HUES6 (cell line): ENCODE results near the gene SOCS1.

Experiments
- H3K27ac ChIP-seq: 2 replicates; pipeline ENCODE4 v1.7.0; 2013; ENCODE audit warnings: low read depth, mild to moderate bottlenecking, low read length, inconsistent platforms
- H3K27me3 ChIP-seq: 2 replicates; pipeline ENCODE4 v1.6.1; 2013; ENCODE audit warnings: low read length; ENCODE audit not compliant: control insufficient read depth, insufficient read depth
- H3K36me3 ChIP-seq: 2 replicates; pipeline ENCODE4 v1.6.1; 2013; ENCODE audit warnings: low read length; ENCODE audit not compliant: control insufficient read depth, insufficient read depth
- H3K4me1 ChIP-seq: 2 replicates; pipeline ENCODE4 v1.6.1; 2013; ENCODE audit warnings: low read length; ENCODE audit not compliant: control insufficient read depth, insufficient read depth
- H3K4me3 ChIP-seq: 2 replicates; pipeline ENCODE4 v1.5.1; 2013; ENCODE audit warnings: low read depth, low read length
- H3K9ac ChIP-seq: one replicate; pipeline ENCODE4 v1.6.1; 2013; ENCODE audit warnings: mild to moderate bottlenecking, low read length
- H3K9me3 ChIP-seq: 2 replicates; pipeline ENCODE4 v1.6.1; 2013; ENCODE audit warnings: low read depth, low read length; ENCODE audit not compliant: control insufficient read depth, insufficient read depth

The SOCS1 gene

DNA sequence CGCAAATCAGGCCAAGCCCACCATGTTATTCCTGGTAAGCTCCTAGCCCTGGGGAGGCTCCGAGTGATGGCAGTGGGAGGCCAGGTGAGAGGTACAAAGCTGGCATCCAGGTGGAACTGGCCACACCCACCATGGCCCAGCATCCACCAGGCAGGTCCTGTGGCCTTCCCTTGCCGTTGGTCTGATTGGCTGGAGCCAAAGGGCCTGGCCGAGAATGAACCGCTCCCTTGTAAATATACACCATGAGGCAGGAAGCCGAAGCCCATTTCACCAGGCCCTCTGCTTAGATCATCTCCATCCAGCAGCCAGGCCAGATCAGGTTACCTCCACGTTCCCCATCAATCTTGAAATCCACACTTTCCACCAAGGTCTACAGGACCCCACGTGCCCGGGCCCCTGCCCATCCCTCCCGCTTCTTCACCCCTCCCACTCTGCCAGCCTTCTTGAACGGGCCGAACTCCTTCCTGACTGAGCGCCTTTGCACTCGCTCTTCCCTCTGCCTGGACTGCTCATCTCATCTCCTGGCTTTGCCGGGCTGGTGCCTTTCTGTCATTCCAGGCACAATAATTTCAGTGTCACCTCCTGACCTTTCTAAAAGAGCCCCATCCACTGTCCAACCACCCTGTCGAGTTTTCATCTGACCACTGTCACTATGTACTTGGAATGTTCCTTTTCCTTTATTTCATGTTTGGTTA is 5.8 kb downstream of the SOCS1 start:
- H3K36me3 ChIP-seq = peaks cover 22% of the 10 kb centered on the region
- no peak overlapping the region for H3K4me3 ChIP-seq
- H3K27me3 ChIP-seq = no peaks in the 10 kb centered on the region
- H3K9me3 ChIP-seq = no peaks in the 10 kb centered on the region
- H3K4me1 ChIP-seq = peaks cover 15% of the 10 kb centered on the region
- no peak overlapping the region for H3K9ac ChIP-seq
- no peak overlapping the region for H3K27ac ChIP-seq

DNA sequence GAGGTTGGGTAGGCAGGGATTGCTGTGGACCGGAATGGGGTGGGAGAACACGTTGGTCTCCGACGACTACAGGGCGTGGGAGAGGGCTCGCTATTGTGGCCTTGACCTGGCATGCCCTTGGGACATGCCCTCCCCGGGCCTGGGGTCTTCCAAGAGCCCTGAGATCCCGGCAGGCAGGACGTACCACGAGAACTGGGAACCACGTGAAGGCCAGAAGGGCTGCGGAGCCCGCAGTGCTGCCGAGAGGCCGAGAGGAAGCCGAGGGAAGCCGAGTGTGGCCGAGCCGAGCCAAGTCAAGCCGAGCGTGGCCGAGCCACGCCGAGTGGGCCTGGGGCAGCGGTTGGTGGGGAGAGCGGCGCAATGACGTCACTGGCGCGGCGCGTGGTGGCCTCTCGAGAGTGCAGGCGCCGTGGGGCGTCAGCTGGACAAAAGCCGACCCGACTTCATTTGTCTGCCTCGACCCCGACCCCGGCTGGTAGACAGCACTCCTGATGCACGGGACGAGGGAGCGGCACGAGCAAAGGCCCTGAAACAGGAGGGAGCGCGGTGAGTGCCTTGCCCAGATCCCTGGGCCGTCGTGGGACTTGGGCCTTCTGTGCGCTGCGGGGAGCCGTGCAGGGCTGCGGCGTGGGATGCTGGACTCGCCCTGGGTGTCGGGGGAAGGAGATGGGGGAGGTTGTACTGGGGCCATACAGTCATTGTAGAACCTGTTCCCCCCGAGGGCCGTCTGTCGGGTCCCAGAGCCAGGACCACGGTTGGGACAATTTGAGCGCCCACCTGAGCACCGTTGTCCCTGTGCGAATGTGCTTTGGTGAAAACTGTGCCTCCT is 6.6 kb downstream of the SOCS1 start:
- Histone ChIP-seq H3K9ac (no peak overlapping the region), H3K4me3 (no peak overlapping the region), H3K4me1 (peaks cover 15% of the 10 kb centered on the region)

DNA sequence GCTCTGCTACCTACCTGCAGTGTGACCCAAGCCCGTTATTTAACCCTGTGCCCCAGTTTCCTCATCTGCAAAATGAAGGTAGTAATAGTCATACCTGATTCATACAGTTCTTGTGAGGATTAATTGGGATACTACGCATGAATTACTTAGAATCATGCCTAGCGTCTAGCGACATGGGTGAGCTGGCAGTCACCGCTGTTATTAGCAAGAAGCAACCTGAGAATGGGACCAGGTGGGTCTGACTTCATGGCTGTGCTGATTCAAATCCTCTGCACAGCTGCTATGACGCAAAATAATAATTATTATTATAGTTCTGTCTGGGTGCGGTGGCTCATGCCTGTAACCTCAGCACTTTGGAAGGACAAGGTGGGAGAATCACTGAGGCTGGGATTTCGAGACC is 7.9 kb downstream of the SOCS1 start:
- H3K4me3 ChIP-seq = no peak overlapping the region
- H3K27me3 ChIP-seq = no peaks in the 10 kb centered on the region; the same call in 1 of the 2 replicates
- no peaks in the 10 kb centered on the region for H3K9me3 ChIP-seq
- H3K27ac ChIP-seq = no peak overlapping the region
- H3K9ac ChIP-seq = no peak overlapping the region
- H3K4me1 ChIP-seq = peaks cover 4% of the 10 kb centered on the region; the same call in 1 of the 2 replicates
- peaks cover 5% of the 10 kb centered on the region; the same call in 1 of the 2 replicates for H3K36me3 ChIP-seq

More for the DNA sequence above, 6.6 kb downstream of the SOCS1 start:
- peaks cover 17% of the 10 kb centered on the region for H3K36me3 ChIP-seq
- H3K9me3 ChIP-seq = no peaks in the 10 kb centered on the region
- H3K27ac ChIP-seq = no peak overlapping the region
- no peaks in the 10 kb centered on the region for H3K27me3 ChIP-seq

DNA sequence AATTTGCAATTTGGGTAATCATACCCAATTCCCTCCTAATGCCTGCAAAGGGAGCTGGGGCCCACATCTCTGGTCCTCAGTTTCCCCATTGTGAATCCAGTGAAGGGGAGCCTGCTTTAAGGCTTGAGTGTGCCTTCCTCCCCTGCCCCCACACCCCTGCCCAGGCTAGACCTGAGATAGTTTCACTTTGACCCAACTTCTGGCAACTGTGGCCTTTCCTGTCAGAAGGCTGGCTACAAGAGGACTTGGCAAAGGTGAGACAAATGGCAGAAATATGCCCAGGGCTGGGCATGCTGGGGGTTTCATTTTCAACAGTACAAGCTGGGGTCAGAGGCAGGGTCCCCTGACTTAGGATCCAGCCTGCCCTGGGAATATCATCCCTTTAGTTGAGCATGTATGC is 10.0 kb downstream of the SOCS1 start:
- Histone ChIP-seq H3K9me3 (no peaks in the 10 kb centered on the region), H3K4me1 (peaks cover 4% of the 10 kb centered on the region; the same call in 1 of the 2 replicates), H3K36me3 (no peaks in the 10 kb centered on the region), H3K4me3 (no peak overlapping the region), H3K9ac (no peak overlapping the region), H3K27ac (no peak overlapping the region), H3K27me3 (no peaks in the 10 kb centered on the region; the same call in 1 of the 2 replicates)

- Histone ChIP-seq H3K27me3 (no peaks in the 10 kb centered on the region; the same call in 1 of the 2 replicates), H3K9me3 (no peaks in the 10 kb centered on the region), H3K4me1 (peaks cover 4% of the 10 kb centered on the region; the same call in 1 of the 2 replicates), H3K4me3 (no peak overlapping the region), H3K27ac (no peak overlapping the region), H3K9ac (no peak overlapping the region), H3K36me3 (no peaks in the 10 kb centered on the region)
Measured at GRCh38 chr16:11245222-11245737, 10.7 kb downstream of the SOCS1 start.

DNA sequence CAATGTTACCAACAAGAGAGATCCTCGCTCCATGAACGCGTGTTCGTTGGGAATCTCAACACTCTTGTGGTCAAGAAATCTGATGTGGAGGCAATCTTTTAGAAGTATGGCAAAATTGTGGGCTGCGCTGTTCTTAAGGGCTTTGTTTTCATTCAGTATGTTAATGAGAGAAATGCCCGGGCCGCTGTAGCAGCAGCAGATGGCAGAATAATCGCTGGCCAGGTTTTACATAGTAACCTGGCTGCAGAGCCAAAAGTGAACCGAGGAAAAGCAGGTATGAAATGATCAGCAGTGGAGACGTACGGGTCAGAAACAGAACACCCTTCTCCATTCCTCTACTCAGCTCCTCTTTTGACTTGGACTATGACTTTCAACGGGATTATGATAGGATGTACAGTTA is 13.3 kb downstream of the SOCS1 start:
- no peaks in the 10 kb centered on the region; the same call in 1 of the 2 replicates for H3K27me3 ChIP-seq
- no peak overlapping the region for H3K4me3 ChIP-seq
- H3K27ac ChIP-seq = no peak overlapping the region
- H3K36me3 ChIP-seq = no peaks in the 10 kb centered on the region
- H3K9ac ChIP-seq = no peak overlapping the region
- no peaks in the 10 kb centered on the region for H3K4me1 ChIP-seq
- 0 out of 2 replicates have a peak, but pooled peaks cover 3% of the 10 kb centered on the region for H3K9me3 ChIP-seq

DNA sequence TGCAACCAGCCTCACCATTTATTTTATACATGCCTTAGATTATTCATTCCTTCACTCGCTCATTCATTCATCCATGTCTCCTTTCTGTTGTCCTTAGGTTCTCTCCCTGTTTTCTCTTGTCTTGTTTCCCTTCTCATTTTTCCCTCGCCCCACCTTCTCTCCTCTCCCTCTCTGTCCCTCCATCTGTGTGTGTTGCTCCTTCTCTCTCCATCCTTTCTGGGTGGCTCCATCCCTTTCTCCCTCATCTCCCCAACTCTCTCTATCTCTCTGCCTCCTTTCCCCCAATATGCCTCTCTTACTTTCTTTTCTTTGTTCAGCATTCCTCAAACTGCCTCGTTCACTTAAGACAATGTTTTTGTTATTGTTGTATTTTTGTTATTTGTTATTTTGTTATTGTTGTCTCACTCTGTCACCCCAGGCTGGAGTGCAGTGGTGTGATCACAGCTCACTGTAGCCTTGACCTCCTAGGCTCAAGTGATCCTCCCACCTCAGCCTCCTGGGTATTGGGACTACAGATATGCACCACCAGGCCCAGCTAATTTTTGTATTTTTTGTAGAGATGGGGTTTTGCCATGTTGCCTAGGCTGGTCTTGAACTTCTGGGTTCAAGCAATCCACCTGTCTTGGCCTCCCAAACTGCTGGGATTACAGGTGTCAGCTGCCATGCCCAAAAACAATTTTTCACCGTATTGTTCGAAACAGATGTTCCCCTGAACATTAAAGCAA is 14.4 kb downstream of the SOCS1 start:
- H3K4me1 ChIP-seq = no peaks in the 10 kb centered on the region

DNA sequence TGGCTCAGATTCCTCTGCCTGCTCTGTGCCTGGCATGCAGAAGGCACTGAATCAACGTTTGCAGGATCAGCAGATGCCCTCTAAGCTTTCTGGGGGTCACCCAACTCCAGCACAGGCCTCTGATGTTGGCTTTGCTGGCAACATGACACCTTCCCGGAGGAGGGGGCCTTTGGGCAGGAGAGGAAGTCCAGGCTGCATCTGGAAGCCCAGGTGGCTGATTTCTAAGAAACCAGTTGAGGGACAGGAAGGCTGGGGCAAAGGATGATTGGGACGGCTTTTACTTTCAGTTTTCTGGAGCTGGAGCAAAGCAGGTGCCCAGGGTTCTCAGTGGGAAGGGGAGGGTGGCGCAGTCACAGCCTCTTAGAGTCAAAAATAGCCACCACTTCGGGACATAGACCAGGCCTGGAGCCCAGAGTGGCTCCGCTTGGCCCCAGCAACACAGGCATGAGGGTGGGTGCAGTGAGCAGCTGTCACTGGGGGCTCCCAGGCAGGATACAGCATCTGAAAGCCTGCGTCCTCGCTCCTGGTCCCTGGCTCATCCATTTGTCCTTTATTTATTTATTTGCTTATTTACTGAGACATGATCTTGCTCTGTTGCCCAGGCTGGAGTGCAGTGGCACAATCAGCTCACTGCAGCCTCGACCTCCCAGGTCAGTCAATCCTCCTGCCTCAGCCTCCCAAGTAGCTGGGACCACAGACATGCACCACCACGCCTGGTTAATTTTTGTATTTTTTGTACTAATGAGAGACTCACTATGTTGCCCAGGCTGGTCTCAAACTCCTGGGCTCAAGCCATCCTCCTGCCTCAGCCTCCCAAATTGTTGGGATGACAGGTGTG is 15.1 kb downstream of the SOCS1 start:
- H3K4me3 ChIP-seq = no peak overlapping the region
- no peaks in the 10 kb centered on the region for H3K36me3 ChIP-seq
- no peaks in the 10 kb centered on the region; the same call in 1 of the 2 replicates for H3K27me3 ChIP-seq
- H3K4me1 ChIP-seq = no peaks in the 10 kb centered on the region
- H3K9ac ChIP-seq = no peak overlapping the region
- H3K9me3 ChIP-seq = 0 out of 2 replicates have a peak, but pooled peaks cover 3% of the 10 kb centered on the region
- H3K27ac ChIP-seq = no peak overlapping the region

More for the DNA sequence above, 14.4 kb downstream of the SOCS1 start:
- Histone ChIP-seq H3K9ac (no peak overlapping the region), H3K36me3 (no peaks in the 10 kb centered on the region), H3K4me3 (no peak overlapping the region), H3K27me3 (no peaks in the 10 kb centered on the region; the same call in 1 of the 2 replicates), H3K27ac (no peak overlapping the region), H3K9me3 (0 out of 2 replicates have a peak, but pooled peaks cover 3% of the 10 kb centered on the region)

DNA sequence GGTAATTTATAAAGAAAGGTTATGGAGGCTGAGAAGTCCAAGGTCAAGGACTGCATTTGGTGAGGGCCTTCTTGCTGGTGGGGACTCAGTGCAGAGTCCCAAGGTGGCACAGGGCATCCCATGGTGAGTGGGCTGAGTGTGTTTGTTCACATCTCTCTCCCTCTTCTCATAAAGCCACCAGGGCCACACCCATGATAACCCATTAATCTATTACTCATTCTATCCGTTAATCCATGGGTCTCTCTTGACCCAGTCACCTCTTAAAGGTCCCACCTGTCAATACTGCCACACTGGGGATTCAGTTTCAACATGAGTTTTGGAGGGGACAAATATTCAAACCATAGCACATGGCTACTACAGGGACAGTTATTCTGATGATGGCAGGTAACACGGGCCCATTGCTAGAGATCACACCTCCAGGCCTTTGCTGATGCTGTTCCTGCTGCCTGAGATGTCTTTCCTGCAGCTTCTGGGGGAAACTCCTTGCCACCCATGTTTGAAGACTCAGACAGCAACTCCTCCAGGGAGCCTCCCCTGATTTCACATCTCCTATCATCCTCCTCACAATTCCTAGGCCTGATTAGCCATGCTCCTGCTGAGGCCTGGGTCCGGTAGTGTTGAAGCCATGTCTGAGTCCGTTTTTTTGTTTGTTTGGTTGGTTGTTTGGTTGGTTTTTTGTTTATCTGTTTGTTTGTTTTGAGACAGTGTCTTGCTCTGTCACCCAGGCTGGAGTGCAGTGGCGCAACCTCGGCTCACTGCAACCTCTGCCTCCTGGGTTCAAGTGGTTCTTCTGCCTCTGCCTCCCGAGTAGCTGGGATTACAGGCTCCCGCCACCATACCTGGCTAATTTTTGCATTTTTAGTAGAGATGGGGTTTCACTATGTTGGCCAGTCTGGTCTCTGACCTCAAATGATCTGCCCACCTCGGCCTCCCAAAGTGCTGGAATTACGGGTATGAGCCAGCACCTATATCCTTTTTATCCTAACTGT is 16.1 kb downstream of the SOCS1 start:
- no peak overlapping the region for H3K9ac ChIP-seq
- H3K27me3 ChIP-seq = no peaks in the 10 kb centered on the region; the same call in 1 of the 2 replicates
- H3K4me3 ChIP-seq = no peak overlapping the region
- no peak overlapping the region for H3K27ac ChIP-seq
- H3K9me3 ChIP-seq = 0 out of 2 replicates have a peak, but pooled peaks cover 3% of the 10 kb centered on the region
- H3K36me3 ChIP-seq = no peaks in the 10 kb centered on the region
- no peaks in the 10 kb centered on the region for H3K4me1 ChIP-seq
